ENCODE results near the gene F2R.
A peak's percentile ranks its signal among the peaks of the same experiment; 100 is the strongest.

The F2R gene

GRCh38 chr5:76703707-76704106 is 12.2 kb upstream of the F2R start:
- Mint-ChIP-seq H3K27me3 (no peaks in the 10 kb centered on the region), H3K4me3 (no peak overlapping the region), H3K4me1 (no peaks in the 10 kb centered on the region), H3K36me3 (peaks cover 22% of the 10 kb centered on the region), H3K27ac (no peak overlapping the region), H3K9me3 (no peaks in the 10 kb centered on the region)

DNA sequence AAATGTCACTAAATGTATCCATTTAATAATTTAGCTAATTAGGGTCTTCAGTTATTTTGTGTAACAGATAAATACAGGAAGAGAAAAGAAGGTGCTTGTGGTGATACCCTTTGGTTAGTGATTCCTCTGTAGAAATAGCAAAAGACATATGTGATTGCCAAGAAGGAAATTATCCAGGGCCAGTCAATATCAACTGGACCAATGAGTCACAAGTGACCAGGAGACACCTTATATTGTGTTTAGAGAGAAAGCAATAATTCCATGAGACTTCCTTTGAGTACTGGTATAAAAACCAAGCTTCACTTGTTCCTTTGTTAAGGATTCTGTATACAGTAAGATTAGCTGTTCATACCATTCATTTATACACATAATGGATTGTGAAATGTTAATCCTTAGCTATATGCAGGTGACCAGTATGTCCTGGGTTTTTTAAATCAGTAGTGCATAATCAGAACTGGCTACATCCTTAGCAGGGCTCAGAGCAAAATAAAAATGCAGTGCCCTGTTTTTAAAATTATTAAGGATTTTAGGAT is 11.7 kb upstream of the F2R start:
- Mint-ChIP-seq H3K27ac (no peak overlapping the region), H3K36me3 (peaks cover 19% of the 10 kb centered on the region), H3K27me3 (no peaks in the 10 kb centered on the region), H3K4me1 (no peaks in the 10 kb centered on the region), H3K9me3 (no peaks in the 10 kb centered on the region), H3K4me3 (no peak overlapping the region)

DNA sequence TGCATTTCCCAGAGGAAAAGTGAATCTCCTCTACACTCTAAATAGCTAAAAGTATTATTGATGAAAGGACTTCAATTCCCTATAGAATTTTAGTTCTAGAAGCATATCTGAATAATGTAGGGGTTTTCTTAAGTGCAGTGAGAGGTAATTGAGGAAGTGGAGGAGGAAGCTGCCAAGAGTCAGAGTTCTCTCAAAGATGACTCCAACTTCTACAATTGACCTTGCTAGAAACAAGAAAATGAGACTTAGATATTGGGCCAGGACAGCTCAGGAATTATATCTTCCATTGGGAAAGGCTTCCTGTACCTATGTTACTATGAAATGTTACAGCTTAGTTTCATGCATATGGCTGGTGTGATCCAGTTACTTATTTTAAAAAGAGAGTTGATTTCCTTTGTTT is 10.4 kb upstream of the F2R start:
- Mint-ChIP-seq H3K4me3 (no peak overlapping the region), H3K36me3 (peaks cover 16% of the 10 kb centered on the region), H3K4me1 (no peaks in the 10 kb centered on the region)

DNA sequence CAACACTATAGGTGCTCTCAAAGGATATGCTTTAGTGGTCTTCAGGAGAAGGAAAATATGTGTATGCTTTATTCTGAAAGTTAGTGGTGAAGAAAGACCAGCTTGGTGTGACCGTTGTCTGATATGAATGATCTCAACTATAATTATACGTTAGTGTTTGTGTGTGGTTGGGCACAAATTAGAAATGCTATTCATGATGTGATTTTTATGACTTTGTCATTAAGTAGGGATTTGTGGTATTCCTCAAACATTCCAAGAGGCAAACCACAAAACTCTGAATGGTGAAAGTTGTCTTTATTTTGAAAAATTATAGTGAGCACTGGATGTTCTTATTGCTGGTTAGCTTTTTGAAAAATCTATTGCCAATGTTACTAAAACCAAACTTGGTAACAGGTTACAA is 6.2 kb upstream of the F2R start:
- H3K4me3 Mint-ChIP-seq, result no peak overlapping the region
- H3K4me1 Mint-ChIP-seq, result peaks cover 6% of the 10 kb centered on the region
- peaks cover 12% of the 10 kb centered on the region for H3K27me3 Mint-ChIP-seq
- H3K36me3 Mint-ChIP-seq, result peaks cover 4% of the 10 kb centered on the region
- H3K27ac Mint-ChIP-seq, result no peak overlapping the region
- H3K9me3 Mint-ChIP-seq, result no peaks in the 10 kb centered on the region

More for the DNA sequence above, 10.4 kb upstream of the F2R start:
- no peaks in the 10 kb centered on the region for H3K27me3 Mint-ChIP-seq
- H3K9me3 Mint-ChIP-seq, result no peaks in the 10 kb centered on the region
- H3K27ac Mint-ChIP-seq, result no peak overlapping the region

- Mint-ChIP-seq H3K4me1 (peaks cover 11% of the 10 kb centered on the region), H3K27ac (no peak overlapping the region), H3K27me3 (peaks cover 16% of the 10 kb centered on the region), H3K4me3 (no peak overlapping the region), H3K36me3 (peaks cover 2% of the 10 kb centered on the region), H3K9me3 (no peaks in the 10 kb centered on the region)
Measured at GRCh38 chr5:76710991-76711390, 4.9 kb upstream of the F2R start.

GRCh38 chr5:76714751-76715485 is 1.0 kb upstream of the F2R start:
- H3K36me3 Mint-ChIP-seq, result no peaks in the 10 kb centered on the region
- peaks cover 19% of the 10 kb centered on the region for H3K4me1 Mint-ChIP-seq
- peaks cover 27% of the 10 kb centered on the region for H3K27me3 Mint-ChIP-seq
- no peaks in the 10 kb centered on the region for H3K9me3 Mint-ChIP-seq
- no peak overlapping the region for H3K27ac Mint-ChIP-seq
- peak overlapping the region; percentile 85 for H3K4me3 Mint-ChIP-seq

GRCh38 chr5:76715486-76715735 is 515 bp upstream of the F2R start:
- no peaks in the 10 kb centered on the region for H3K36me3 Mint-ChIP-seq
- H3K27ac Mint-ChIP-seq, result no peak overlapping the region
- peaks cover 19% of the 10 kb centered on the region for H3K4me1 Mint-ChIP-seq
- H3K9me3 Mint-ChIP-seq, result no peaks in the 10 kb centered on the region
- peak overlapping the region; percentile 85 for H3K4me3 Mint-ChIP-seq
- peaks cover 27% of the 10 kb centered on the region for H3K27me3 Mint-ChIP-seq

DNA sequence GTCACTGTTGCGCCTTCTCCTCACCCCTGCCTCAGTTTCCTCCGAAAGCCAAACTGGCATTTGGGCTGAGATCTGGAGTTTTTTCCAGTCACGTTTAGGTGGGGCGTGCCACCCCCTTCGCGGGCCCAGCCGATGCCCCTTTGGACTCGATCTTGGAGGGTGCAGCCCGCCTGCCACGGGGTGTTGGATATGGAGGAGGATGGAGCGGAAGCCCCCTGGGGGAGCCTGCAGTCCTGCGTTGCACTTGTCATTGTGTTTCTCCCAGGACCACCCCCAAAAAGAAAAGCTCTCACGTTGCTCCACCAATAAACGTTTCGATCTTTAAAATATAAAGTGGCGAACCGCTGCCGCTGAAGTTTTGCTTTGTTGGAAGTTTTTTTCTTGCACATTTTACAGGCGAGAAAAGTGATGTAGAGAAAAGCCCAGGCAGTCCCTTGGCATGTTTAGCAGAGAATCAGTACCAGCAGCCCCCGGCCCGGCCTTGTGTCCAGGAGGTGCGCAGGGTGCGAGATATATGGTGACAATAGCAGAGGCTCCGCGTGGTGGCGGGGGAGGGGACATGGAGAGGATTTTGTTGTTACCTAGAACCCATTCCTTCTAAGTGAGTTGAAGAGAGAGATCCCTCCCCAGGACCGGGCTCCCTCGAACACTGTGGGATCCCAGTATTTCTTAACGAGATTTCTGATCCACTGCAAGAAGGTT is 681 bp downstream of the F2R start:
- H3K4me3 Mint-ChIP-seq, result peak overlapping the region; percentile 85
- peaks cover 23% of the 10 kb centered on the region for H3K27me3 Mint-ChIP-seq
- H3K27ac Mint-ChIP-seq, result no peak overlapping the region
- peaks cover 19% of the 10 kb centered on the region for H3K4me1 Mint-ChIP-seq
- no peaks in the 10 kb centered on the region for H3K9me3 Mint-ChIP-seq
- H3K36me3 Mint-ChIP-seq, result no peaks in the 10 kb centered on the region

DNA sequence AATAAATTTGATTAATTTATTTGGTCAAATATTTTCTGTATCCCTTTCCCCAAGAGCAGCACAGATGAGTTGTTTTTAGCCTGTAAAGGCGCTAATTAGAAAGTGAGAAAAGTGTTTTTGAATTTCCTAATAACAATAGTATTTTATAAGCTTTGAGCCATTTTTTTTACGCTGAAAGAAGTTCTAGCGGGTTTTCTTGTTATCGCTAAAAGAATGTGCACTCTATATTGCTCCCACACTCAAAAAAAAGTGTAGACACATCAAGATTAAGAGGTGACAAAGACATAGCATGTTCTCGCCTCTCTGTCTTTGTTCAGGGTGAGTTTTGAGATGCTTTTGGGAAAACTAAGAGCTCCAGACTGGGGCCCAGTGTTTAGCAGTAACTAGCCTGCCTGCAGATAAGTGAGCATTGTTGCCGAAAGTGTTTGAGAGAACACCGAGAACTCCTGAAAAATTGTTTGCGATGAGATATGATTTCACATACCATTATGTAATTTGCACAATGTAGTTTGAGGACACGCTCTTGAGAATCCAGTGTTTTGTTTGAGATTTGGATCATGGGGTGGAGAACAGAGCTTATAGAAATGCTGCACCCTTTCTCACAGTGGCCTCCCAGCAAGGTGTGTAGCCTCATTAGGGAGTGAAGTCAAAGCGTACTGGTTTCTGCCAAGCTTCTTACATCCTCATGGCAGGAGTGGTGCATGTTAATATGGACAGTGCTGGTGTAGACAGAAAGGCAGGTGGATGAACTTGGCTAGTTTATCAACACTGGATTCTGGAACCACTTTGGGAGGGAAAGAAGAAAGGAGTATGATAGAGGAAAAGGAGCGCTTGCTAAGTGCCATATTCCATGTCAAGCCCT is 1.5 kb downstream of the F2R start:
- H3K9me3 Mint-ChIP-seq, result no peaks in the 10 kb centered on the region
- no peaks in the 10 kb centered on the region for H3K36me3 Mint-ChIP-seq
- peak overlapping the region; percentile 85 for H3K4me3 Mint-ChIP-seq
- peaks cover 19% of the 10 kb centered on the region for H3K4me1 Mint-ChIP-seq
- H3K27ac Mint-ChIP-seq, result no peak overlapping the region
- peaks cover 22% of the 10 kb centered on the region for H3K27me3 Mint-ChIP-seq

- Mint-ChIP-seq H3K9me3 (no peaks in the 10 kb centered on the region), H3K27ac (no peak overlapping the region), H3K4me1 (peaks cover 19% of the 10 kb centered on the region), H3K27me3 (peaks cover 22% of the 10 kb centered on the region), H3K36me3 (no peaks in the 10 kb centered on the region), H3K4me3 (no peak overlapping the region)
Measured at GRCh38 chr5:76718381-76718832, 2.5 kb downstream of the F2R start.

- H3K9me3 Mint-ChIP-seq, result no peaks in the 10 kb centered on the region
- no peak overlapping the region for H3K27ac Mint-ChIP-seq
- H3K27me3 Mint-ChIP-seq, result peaks cover 20% of the 10 kb centered on the region
- peaks cover 19% of the 10 kb centered on the region for H3K4me1 Mint-ChIP-seq
- no peaks in the 10 kb centered on the region for H3K36me3 Mint-ChIP-seq
- no peak overlapping the region for H3K4me3 Mint-ChIP-seq
Measured at GRCh38 chr5:76718880-76719279, 3.0 kb downstream of the F2R start.

- H3K4me3 Mint-ChIP-seq, result no peak overlapping the region
- peaks cover 11% of the 10 kb centered on the region for H3K27me3 Mint-ChIP-seq
- H3K27ac Mint-ChIP-seq, result no peak overlapping the region
- H3K36me3 Mint-ChIP-seq, result no peaks in the 10 kb centered on the region
- no peaks in the 10 kb centered on the region for H3K9me3 Mint-ChIP-seq
- H3K4me1 Mint-ChIP-seq, result peaks cover 8% of the 10 kb centered on the region
Measured at GRCh38 chr5:76720988-76721569, 5.2 kb downstream of the F2R start.

DNA sequence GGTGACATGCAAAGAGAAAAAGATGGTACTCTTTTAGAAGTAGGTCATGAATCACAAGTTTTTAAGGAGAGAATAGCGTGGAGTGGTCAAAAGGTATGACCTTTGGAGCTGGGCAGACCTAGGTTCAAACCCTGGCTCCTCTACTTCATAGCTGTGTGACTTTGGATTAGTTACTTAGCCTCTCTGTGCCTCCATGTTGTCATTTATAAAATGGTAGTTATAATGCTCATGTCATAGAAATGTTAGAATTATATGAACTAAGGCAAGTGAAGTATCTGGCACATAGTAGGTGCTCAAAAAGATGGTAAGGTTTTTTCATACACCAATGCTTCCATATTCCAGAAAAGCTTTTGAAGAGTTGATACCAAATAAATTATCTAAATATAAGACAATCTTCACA is 7.3 kb downstream of the F2R start:
- Mint-ChIP-seq H3K9me3 (no peaks in the 10 kb centered on the region), H3K27ac (no peak overlapping the region), H3K27me3 (peaks cover 2% of the 10 kb centered on the region), H3K36me3 (no peaks in the 10 kb centered on the region), H3K4me1 (no peaks in the 10 kb centered on the region), H3K4me3 (no peak overlapping the region)

DNA sequence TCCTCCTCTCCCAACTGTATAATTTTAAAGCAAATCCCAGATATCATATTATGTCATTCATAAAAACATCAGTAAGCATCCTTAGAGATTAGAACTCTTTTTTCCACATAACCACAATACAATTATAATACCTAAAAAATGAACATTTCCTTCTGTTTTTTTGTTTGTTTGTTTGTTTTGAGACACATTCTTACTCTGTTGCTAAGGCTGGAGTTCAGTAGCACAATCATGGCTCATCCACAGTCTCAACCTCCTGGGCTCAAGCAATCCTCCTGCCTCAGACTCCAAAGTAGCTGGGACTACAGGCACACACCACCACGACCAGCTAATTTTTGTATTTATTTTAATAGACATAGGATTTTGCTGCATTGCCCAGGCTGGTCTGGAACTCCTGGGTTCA is 8.0 kb downstream of the F2R start:
- Mint-ChIP-seq H3K4me3 (no peak overlapping the region), H3K4me1 (no peaks in the 10 kb centered on the region), H3K27me3 (no peaks in the 10 kb centered on the region), H3K9me3 (peaks cover 2% of the 10 kb centered on the region), H3K27ac (no peak overlapping the region), H3K36me3 (no peaks in the 10 kb centered on the region)

DNA sequence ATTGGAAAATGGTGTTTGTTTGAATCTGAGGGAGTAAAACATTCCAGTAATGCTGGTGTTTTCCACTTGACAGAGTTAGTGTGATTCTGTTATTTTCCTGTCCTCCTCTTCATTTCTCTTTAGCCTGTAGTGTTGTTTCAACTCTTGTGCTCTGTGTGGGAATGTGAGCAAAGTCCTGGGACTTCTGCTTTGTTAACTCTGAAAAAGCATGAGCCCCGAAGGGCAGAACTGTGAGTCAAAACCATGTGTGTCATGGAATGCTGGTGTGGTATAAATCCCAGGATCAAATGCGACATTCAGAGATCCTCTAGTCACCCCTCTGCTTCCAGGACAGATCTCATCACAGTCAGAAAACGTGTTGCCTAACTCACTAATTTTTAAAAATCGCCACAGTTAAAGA is 8.9 kb downstream of the F2R start:
- Mint-ChIP-seq H3K4me3 (no peak overlapping the region), H3K27me3 (no peaks in the 10 kb centered on the region), H3K9me3 (peaks cover 11% of the 10 kb centered on the region), H3K36me3 (peaks cover 3% of the 10 kb centered on the region), H3K27ac (no peak overlapping the region), H3K4me1 (no peaks in the 10 kb centered on the region)
